ENCODE results near the gene ASIC4. TPM values are rescaled to one million over a fixed set of nuclear protein-coding genes. Genes with fewer than 3 reads are reported as not detected.

Gene ASIC4
- total and polyA plus RNA-seq, 9 of the 15 experiments (the other 6 are each of a cell fraction or from before 2014, with no cell fraction given), result 0.07 to 19.2 (median 4.8) TPM

DNA sequence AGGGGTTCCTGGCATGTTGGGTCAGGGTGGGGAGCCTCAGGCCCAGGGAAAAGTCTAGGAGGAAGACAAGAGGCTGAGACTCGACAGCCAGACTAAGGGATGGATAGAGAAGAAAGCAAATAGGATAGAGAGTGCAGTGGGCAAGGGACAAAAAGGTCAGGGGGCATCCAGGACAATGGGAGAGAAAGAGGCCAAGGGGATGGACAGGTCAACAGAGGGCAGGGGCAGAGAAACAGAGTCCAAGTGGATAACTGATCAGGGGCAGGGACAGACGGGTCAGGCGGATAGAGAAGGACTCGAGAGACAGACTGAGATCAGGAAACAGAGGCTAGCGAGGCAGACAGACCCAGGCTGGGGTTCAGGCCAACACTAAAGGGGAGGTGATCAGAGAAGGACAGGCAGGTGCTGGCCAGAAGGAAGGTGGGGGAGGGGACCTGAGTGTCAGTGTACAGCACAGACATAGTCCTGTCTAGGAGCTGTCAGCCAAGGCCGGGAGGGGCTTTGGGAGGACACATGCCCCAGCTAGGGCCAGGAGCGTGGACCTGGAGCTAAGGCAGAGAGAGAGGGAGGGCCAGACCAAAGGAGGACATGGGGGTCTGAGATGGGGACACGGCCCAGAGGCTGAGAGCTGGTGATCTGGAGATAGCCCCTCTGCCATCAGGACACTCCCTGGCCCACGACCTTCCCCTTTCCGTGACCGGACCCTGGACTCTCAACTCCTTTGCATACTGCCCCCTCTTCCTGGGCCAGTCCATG lies 12.2 kb downstream of the ASIC4 start (continued):
- TF ChIP-seq, protein P1, sequence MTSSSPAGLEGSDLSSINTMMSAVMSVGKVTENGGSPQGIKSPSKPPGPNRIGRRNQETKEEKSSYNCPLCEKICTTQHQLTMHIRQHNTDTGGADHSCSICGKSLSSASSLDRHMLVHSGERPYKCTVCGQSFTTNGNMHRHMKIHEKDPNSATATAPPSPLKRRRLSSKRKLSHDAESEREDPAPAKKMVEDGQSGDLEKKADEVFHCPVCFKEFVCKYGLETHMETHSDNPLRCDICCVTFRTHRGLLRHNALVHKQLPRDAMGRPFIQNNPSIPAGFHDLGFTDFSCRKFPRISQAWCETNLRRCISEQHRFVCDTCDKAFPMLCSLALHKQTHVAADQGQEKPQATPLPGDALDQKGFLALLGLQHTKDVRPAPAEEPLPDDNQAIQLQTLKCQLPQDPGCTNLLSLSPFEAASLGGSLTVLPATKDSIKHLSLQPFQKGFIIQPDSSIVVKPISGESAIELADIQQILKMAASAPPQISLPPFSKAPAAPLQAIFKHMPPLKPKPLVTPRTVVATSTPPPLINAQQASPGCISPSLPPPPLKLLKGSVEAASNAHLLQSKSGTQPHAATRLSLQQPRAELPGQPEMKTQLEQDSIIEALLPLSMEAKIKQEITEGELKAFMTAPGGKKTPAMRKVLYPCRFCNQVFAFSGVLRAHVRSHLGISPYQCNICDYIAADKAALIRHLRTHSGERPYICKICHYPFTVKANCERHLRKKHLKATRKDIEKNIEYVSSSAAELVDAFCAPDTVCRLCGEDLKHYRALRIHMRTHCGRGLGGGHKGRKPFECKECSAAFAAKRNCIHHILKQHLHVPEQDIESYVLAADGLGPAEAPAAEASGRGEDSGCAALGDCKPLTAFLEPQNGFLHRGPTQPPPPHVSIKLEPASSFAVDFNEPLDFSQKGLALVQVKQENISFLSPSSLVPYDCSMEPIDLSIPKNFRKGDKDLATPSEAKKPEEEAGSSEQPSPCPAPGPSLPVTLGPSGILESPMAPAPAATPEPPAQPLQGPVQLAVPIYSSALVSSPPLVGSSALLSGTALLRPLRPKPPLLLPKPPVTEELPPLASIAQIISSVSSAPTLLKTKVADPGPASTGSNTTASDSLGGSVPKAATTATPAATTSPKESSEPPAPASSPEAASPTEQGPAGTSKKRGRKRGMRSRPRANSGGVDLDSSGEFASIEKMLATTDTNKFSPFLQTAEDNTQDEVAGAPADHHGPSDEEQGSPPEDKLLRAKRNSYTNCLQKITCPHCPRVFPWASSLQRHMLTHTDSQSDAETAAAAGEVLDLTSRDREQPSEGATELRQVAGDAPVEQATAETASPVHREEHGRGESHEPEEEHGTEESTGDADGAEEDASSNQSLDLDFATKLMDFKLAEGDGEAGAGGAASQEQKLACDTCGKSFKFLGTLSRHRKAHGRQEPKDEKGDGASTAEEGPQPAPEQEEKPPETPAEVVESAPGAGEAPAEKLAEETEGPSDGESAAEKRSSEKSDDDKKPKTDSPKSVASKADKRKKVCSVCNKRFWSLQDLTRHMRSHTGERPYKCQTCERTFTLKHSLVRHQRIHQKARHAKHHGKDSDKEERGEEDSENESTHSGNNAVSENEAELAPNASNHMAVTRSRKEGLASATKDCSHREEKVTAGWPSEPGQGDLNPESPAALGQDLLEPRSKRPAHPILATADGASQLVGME (CRISPR knock-in tag; IDR thresholded peaks at IDR 0.05), result no peak
- TF ChIP-seq, protein P2, sequence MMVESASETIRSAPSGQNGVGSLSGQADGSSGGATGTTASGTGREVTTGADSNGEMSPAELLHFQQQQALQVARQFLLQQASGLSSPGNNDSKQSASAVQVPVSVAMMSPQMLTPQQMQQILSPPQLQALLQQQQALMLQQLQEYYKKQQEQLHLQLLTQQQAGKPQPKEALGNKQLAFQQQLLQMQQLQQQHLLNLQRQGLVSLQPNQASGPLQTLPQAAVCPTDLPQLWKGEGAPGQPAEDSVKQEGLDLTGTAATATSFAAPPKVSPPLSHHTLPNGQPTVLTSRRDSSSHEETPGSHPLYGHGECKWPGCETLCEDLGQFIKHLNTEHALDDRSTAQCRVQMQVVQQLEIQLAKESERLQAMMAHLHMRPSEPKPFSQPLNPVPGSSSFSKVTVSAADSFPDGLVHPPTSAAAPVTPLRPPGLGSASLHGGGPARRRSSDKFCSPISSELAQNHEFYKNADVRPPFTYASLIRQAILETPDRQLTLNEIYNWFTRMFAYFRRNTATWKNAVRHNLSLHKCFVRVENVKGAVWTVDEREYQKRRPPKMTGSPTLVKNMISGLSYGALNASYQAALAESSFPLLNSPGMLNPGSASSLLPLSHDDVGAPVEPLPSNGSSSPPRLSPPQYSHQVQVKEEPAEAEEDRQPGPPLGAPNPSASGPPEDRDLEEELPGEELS (CRISPR knock-in tag; IDR thresholded peaks at IDR 0.05; ENCODE audit: borderline replicate concordance), result no peak
- 0 out of 2 replicates have a peak, but pooled peaks have one; percentile 12 for TF ChIP-seq GATA2 (CRISPR knock-in tag; IDR thresholded peaks at IDR 0.05)
- TF ChIP-seq, protein P3, sequence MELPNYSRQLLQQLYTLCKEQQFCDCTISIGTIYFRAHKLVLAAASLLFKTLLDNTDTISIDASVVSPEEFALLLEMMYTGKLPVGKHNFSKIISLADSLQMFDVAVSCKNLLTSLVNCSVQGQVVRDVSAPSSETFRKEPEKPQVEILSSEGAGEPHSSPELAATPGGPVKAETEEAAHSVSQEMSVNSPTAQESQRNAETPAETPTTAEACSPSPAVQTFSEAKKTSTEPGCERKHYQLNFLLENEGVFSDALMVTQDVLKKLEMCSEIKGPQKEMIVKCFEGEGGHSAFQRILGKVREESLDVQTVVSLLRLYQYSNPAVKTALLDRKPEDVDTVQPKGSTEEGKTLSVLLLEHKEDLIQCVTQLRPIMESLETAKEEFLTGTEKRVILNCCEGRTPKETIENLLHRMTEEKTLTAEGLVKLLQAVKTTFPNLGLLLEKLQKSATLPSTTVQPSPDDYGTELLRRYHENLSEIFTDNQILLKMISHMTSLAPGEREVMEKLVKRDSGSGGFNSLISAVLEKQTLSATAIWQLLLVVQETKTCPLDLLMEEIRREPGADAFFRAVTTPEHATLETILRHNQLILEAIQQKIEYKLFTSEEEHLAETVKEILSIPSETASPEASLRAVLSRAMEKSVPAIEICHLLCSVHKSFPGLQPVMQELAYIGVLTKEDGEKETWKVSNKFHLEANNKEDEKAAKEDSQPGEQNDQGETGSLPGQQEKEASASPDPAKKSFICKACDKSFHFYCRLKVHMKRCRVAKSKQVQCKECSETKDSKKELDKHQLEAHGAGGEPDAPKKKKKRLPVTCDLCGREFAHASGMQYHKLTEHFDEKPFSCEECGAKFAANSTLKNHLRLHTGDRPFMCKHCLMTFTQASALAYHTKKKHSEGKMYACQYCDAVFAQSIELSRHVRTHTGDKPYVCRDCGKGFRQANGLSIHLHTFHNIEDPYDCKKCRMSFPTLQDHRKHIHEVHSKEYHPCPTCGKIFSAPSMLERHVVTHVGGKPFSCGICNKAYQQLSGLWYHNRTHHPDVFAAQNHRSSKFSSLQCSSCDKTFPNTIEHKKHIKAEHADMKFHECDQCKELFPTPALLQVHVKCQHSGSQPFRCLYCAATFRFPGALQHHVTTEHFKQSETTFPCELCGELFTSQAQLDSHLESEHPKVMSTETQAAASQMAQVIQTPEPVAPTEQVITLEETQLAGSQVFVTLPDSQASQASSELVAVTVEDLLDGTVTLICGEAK (IDR thresholded peaks at IDR 0.05), result peak; percentile 38; the same call in 1 of the 2 replicates
- TF ChIP-seq, protein P3 (CRISPR knock-in tag; IDR thresholded peaks at IDR 0.05), result no peak

Data from K562 (cell line).